ENCODE results near the gene OR52E1.

OR52E1 gene

DNA sequence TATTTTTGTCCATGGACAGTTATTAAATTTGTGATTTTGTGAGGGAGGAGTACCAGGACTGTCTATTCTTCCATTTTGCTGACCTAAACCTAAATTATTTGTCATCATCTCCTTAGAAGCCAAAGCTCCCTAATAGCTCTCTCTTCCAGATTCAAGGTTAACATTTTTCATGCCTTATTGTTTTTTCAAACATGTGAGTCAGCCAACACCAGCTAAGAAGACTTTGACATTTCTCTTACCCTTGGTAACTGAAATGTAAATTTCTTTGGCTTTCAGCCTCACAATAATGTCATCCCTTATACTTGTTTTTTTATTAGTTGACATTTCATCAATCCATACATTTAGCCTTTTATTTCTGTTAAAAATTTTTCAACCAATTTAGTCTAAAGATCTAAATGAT is 19.2 kb downstream of the OR52E1 start:
- no peak for DNase-seq
- TF ChIP-seq POLR2A (IDR thresholded peaks at IDR 0.05; ENCODE audit: low read length) (no peak), GATA1 (IDR thresholded peaks at IDR 0.05; ENCODE audit: low read depth, low read length) (no peak)

DNA sequence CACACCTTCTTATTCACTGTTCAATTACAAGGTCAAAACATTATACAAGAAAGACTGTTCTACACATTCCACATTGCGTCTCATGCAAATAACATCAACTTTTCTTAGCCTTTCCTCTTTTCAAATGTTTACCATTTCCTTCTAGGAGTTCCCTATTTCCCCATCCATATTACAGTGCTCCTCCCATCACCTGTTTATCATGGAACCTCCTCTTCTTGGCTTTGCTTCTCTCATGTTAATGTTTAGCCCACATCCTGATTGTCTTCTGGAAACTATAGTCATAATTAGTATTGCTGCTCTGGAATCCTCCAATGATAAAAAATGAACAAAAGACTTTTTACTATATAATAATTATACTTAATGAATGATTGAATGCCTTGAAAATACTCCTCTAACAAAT is 21.3 kb downstream of the OR52E1 start:
- TF ChIP-seq POLR2A (IDR thresholded peaks at IDR 0.05; ENCODE audit: low read length) (no peak), GATA1 (IDR thresholded peaks at IDR 0.05; ENCODE audit: low read depth, low read length) (no peak)

DNA sequence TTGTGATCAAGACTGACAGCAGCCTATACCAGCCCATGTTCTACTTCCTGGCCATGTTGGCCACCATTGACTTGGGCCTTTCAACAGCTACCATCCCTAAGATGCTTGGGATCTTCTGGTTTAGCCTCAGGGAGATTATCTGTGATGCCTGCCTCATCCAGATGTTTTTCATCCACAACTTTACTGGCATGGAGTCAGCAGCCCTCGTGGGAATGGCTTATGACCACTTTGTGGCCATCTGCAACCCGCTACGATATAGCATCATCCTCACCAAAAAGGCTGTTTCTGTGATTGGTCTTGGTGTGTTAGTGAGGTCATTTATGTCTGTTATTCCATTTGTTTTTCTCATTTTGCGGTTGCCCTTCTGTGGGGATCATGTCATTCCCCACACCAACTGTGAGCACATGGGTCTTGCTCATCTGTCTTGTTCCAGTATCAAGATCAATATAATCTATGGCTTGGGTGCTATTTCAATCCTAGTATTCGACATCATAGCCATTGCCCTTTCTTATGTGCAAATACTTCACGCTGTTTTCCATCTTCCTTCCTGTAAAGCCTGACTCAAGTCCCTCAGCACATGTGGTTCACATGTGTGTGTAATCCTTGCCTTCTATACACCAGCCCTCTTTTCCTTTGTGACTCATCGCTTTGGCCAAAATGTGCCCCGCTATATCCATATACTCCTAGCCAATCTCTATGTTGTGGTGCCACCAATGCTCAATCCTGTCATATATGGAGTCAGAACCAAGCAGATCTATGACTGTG is 23.6 kb downstream of the OR52E1 start:
- no peak for TF ChIP-seq GATA1 (IDR thresholded peaks at IDR 0.05; ENCODE audit: low read depth, low read length)
- DNase-seq, result no peak

More for the DNA sequence above, 21.3 kb downstream of the OR52E1 start:
- no peak for DNase-seq

DNA sequence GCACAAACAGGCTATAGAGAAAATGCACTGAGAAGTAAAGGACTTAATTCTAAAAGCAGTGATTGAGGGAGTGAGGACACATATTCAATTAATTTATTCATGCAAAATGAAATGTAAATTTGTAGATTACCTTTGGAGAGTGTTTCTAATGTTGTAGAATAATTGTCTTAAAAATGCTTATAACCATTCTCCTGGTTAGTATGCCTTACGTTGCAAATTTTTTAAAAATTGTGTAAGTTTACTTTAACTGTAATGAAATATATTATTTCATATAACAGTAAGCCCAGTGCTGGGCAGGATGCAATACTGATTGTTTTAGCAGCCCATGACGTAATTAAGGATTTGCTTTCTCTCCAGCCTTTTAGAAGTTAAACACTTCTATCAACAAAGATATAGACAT is 26.6 kb downstream of the OR52E1 start:
- no peak for DNase-seq
- TF ChIP-seq POLR2A (IDR thresholded peaks at IDR 0.05; ENCODE audit: low read length) (no peak), GATA1 (IDR thresholded peaks at IDR 0.05; ENCODE audit: low read depth, low read length) (no peak)

DNA sequence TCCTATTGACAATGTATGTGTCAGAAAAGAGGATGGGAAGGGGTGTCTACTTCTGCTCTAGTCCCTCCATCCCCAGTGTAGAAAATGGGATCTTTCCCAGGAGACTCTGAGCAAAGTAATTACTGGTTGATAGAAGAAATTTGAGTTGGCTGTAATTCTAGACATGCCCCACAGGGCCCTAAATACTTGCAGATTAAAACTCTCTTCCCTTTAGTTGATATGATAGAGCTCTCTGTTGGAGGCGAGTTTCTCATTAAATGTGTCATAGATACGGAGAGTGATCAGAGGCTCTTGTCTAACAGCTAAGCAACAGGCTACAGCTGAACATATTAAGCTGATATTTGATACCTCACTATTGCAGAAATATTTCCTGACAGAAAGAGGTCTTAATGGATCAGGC is 32.9 kb downstream of the OR52E1 start:
- no peak for TF ChIP-seq POLR2A (IDR thresholded peaks at IDR 0.05; ENCODE audit: low read length)
- no peak for TF ChIP-seq GATA1 (IDR thresholded peaks at IDR 0.05; ENCODE audit: low read depth, low read length)
- DNase-seq, result no peak

DNA sequence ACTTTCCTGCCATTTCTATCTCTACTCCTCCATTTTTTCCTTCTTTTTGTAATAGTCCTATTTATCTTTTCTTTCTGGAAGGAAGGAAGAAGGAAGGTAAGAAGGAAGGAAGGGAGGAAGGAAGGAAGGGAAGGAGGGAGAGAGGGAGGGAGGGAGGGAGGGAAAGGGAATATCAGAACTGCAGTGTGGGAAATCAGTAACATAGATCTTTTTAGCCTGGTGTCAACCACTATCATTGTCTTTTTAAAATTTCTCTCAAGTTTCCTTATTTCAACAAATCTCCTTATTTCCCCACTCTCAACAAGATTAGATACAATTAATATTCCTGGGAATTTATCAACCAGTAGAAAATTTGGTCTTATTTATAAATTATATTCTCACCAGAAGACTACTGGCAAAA is 33.7 kb downstream of the OR52E1 start:
- DNase-seq, result no peak
- TF ChIP-seq POLR2A (IDR thresholded peaks at IDR 0.05; ENCODE audit: low read length), result no peak
- no peak for TF ChIP-seq GATA1 (IDR thresholded peaks at IDR 0.05; ENCODE audit: low read depth, low read length)

DNA sequence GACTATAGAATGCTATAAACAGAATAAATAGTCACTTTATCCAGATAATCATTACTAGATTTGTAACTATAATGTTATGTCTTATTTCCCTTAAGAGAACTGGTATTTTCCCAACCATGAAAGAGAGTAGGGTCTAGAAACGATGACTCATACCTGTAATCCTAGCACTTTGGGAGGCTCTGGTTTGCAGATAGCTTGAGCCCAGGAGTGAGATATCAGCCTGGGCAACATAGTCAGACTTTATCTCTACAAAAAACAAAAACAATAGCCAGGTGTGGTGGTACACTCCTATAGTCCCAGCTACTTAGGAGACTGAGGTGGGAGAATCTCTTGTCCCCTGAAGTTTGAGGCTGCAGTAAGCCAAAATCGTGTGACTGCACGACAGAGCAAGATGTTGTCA is 37.9 kb downstream of the OR52E1 start:
- no peak for DNase-seq
- TF ChIP-seq GATA1 (IDR thresholded peaks at IDR 0.05; ENCODE audit: low read depth, low read length) (no peak), POLR2A (IDR thresholded peaks at IDR 0.05; ENCODE audit: low read length) (no peak)

DNA sequence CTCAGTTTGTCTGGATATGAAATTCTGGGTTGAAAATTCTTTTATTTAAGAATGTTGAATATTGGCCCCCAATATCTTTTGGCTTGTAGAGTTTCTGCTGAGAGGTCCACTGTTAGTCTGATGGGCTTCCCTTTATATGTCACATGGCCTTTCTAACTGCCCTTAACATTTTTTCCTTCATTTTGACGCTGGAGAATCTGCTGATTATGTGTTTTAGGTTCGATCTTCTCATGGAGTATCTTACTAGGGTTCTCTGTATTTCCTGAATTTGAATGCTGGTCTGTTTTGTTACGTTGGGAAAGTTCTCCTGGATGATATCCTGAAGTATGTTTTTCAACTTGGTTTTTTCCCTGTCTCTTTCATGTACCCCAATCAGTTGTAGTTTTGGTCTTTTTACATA is 46.0 kb downstream of the OR52E1 start:
- DNase-seq, result no peak

DNA sequence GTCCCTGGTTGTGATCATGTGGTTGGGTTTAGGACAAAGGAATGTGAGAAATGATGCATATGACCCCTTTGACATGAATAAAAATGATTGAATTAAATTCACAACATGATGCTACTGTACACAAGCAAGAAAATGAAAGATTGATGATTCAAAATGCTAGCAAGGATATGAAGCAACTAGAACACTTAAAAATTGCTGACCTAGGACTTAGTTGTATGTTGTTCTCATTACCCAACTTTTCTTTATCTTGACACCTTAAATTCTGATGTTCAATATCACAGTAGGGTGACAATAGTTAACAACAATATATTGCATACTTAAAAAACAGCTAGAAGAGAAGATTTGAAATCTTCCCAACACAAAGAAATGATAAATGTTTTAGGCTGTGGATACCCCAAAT is 48.2 kb downstream of the OR52E1 start:
- TF ChIP-seq GATA1 (IDR thresholded peaks at IDR 0.05; ENCODE audit: low read depth, low read length) (no peak), POLR2A (IDR thresholded peaks at IDR 0.05; ENCODE audit: low read length) (no peak)
- no peak for DNase-seq

More for the DNA sequence above, 46.0 kb downstream of the OR52E1 start:
- TF ChIP-seq GATA1 (IDR thresholded peaks at IDR 0.05; ENCODE audit: low read depth, low read length), result no peak
- no peak for TF ChIP-seq POLR2A (IDR thresholded peaks at IDR 0.05; ENCODE audit: low read length)

DNA sequence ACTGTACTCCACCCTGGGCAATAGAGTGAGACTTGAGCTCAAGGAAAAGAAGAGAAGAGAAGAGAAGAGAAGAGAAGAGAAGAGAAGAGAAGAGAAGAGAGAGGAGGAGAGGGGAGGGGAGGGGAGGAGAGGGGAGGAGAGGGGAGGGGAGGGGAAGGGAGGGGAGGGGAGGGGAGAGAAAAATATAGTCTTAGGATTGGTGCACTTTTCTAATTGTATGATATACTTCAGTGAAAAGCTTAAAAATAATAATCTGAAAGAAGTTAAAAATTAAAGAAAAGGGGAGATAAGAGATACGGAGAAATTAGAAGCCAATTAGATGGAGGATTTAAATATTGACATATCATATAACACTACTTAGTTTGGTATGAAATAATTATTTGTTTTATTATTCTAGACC is 49.5 kb downstream of the OR52E1 start:
- TF ChIP-seq POLR2A (IDR thresholded peaks at IDR 0.05; ENCODE audit: low read length) (no peak), GATA1 (IDR thresholded peaks at IDR 0.05; ENCODE audit: low read depth, low read length) (no peak)
- DNase-seq, result no peak
